IMR-90 (cell line): ENCODE data around the gene GFM1. TPM values are rescaled to one million over a fixed set of nuclear protein-coding genes. Genes with fewer than 3 reads are reported as not detected.

Source experiments
- ATAC-seq: fragments of 200-7000 bp; cut with Tn5 transposase; 2 replicates; pipeline ENCODE4 v1.9.1; 2020; ENCODE audit warnings: low read depth, mild to moderate bottlenecking, moderate library complexity
- BruUV-seq: library from RNA; stranded (reverse); fragments of 400-500 nt; replicated peaks from 2 replicates; lab custom pipeline; 2021; lab: Mats Ljungman, UMichigan
- CTCF ChIA-PET: fragments of 300-600 bp; formaldehyde crosslinking; extraction: SDS; loops from one replicate; lab custom pipeline; 2021; ENCODE audit warnings: antibody characterized with exemption; lab: Yijun Ruan, JAX
- POLR2A ChIA-PET: fragments of 300-600 bp; sonication (Branson Sonifier 250); formaldehyde crosslinking; loops from one replicate; lab custom pipeline; 2022; ENCODE audit warnings: antibody characterized with exemption; ENCODE audit not compliant: unreplicated experiment; lab: Charles Lee
- DNase-seq: peaks from one replicate; pipeline ENCODE4 v3.0.0; 2013
- H2AFZ ChIP-seq: replicated peaks from 2 replicates; pipeline ENCODE3; 2013; ENCODE audit warnings: low read length, mild to moderate bottlenecking; ENCODE audit not compliant: poor library complexity
- H2AK5ac ChIP-seq: 2 replicates; pipeline ENCODE4 v1.6.1; 2013; ENCODE audit warnings: low read depth, low read length, inconsistent platforms
- H2AK9ac ChIP-seq: replicated peaks from 2 replicates; pipeline ENCODE3; 2013; ENCODE audit warnings: mild to moderate bottlenecking, low read depth, low read length, moderate library complexity; ENCODE audit not compliant: poor library complexity
- H2BK120ac ChIP-seq: 2 replicates; pipeline ENCODE4 v1.6.1; 2013; ENCODE audit warnings: low read depth, low read length, inconsistent platforms
- H2BK15ac ChIP-seq: 3 replicates; pipeline ENCODE4 v1.6.1; 2013; ENCODE audit warnings: low read depth, low read length, inconsistent platforms
- H2BK20ac ChIP-seq: 2 replicates; pipeline ENCODE4 v1.6.1; 2013; ENCODE audit warnings: low read depth, mild to moderate bottlenecking, inconsistent platforms, low read length, moderate library complexity
- H2BK5ac ChIP-seq: 2 replicates; pipeline ENCODE4 v1.6.1; 2013; ENCODE audit warnings: mild to moderate bottlenecking, low read depth, low read length, inconsistent platforms; ENCODE audit not compliant: poor library complexity, severe bottlenecking
- H3K14ac ChIP-seq: replicated peaks from 2 replicates; pipeline ENCODE4 v1.6.1; 2013; ENCODE audit warnings: low read depth, low read length, inconsistent platforms
- H3K18ac ChIP-seq: 2 replicates; pipeline ENCODE4 v1.6.1; 2013; ENCODE audit warnings: low read depth, low read length, control low read depth
- H3K23ac ChIP-seq: 2 replicates; pipeline ENCODE4 v1.6.1; 2013; ENCODE audit warnings: low read depth, low read length, inconsistent platforms
- H3K27ac ChIP-seq: 2 replicates; pipeline ENCODE4 v1.5.1; 2013; ENCODE audit warnings: mild to moderate bottlenecking, control low read depth, low read length; ENCODE audit not compliant: insufficient read depth
- H3K27me3 ChIP-seq: 2 replicates; pipeline ENCODE4 v1.6.1; 2013; ENCODE audit warnings: low read length; ENCODE audit not compliant: control insufficient read depth, insufficient read depth
- H3K36me3 ChIP-seq: 2 replicates; pipeline ENCODE4 v1.6.1; 2013; ENCODE audit warnings: low read length, mixed read lengths; ENCODE audit not compliant: control insufficient read depth, insufficient read depth
- H3K4ac ChIP-seq: 2 replicates; pipeline ENCODE4 v1.6.1; 2013; ENCODE audit warnings: low read depth, low read length, inconsistent platforms
- H3K4me1 ChIP-seq: 2 replicates; pipeline ENCODE4 v1.6.1; 2013; ENCODE audit warnings: low read length, mixed read lengths; ENCODE audit not compliant: control insufficient read depth, insufficient read depth
- H3K4me2 ChIP-seq: 2 replicates; pipeline ENCODE4 v1.6.1; 2013; ENCODE audit warnings: low read depth, mild to moderate bottlenecking, control low read depth, low read length, moderate library complexity
- H3K4me3 ChIP-seq: 2 replicates; pipeline ENCODE4 v1.5.1; 2013; ENCODE audit warnings: low read depth, mild to moderate bottlenecking, control low read depth, low read length, moderate library complexity; ENCODE audit not compliant: insufficient read depth
- H3K56ac ChIP-seq: 2 replicates; pipeline ENCODE4 v1.6.1; 2013; ENCODE audit warnings: low read length, inconsistent platforms; ENCODE audit not compliant: insufficient read depth; ENCODE audit errors: extremely low read depth
- H3K79me1 ChIP-seq, 2 experiments: 2 replicates each; pipeline ENCODE4 v1.6.1; 2013; ENCODE audit warnings: low read length in 2 of 2, inconsistent platforms in 1 of 2, low read depth in 1 of 2
- H3K9ac ChIP-seq: 2 replicates; pipeline ENCODE4 v1.6.1; 2013; ENCODE audit warnings: low read depth, low read length, control low read depth
- H3K9me1 ChIP-seq: 2 replicates; pipeline ENCODE4 v1.6.1; 2013; ENCODE audit warnings: low read length, inconsistent platforms; ENCODE audit not compliant: insufficient read depth
- H3K9me3 ChIP-seq: 2 replicates; pipeline ENCODE4 v1.6.1; 2013; ENCODE audit warnings: low read length; ENCODE audit not compliant: control insufficient read depth, insufficient read depth
- H4K20me1 ChIP-seq: 2 replicates; pipeline ENCODE4 v1.6.1; 2013; ENCODE audit warnings: low read length, inconsistent platforms; ENCODE audit not compliant: insufficient read depth
- H4K5ac ChIP-seq: 2 replicates; pipeline ENCODE4 v1.6.1; 2013; ENCODE audit warnings: mild to moderate bottlenecking, low read depth, low read length, control low read depth
- H4K8ac ChIP-seq, 2 experiments: 2 replicates each; pipeline ENCODE4 v1.6.1; 2013; ENCODE audit warnings: low read depth in 2 of 2, low read length in 2 of 2, control low read depth in 1 of 2, inconsistent platforms in 1 of 2
- H4K91ac ChIP-seq: 2 replicates; pipeline ENCODE4 v1.6.1; 2013; ENCODE audit warnings: low read depth, low read length, inconsistent platforms; ENCODE audit not compliant: insufficient read depth
- BHLHE40 ChIP-seq: fragments of 150-350 bp; IDR thresholded peaks from 2 replicates; pipeline ENCODE4 v1.6.1; 2016; ENCODE audit warnings: mild to moderate bottlenecking, low read depth, low read length
- CEBPB ChIP-seq: IDR thresholded peaks from 2 replicates; pipeline ENCODE4 v1.6.1; 2012; ENCODE audit warnings: low read depth, low read length, improper control_type of control experiment
- CHD1 ChIP-seq: IDR thresholded peaks from 2 replicates; pipeline ENCODE4 v1.6.1; 2012; ENCODE audit warnings: low read depth, low read length, improper control_type of control experiment
- FOS ChIP-seq: fragments of 150-350 bp; IDR thresholded peaks from 2 replicates; pipeline ENCODE4 v1.6.1; 2016; ENCODE audit warnings: low read depth, low read length
- NFE2L2 ChIP-seq: fragments of 150-350 bp; IDR thresholded peaks from 2 replicates; pipeline ENCODE4 v1.6.1; 2016; ENCODE audit warnings: low read depth, mild to moderate bottlenecking, low read length
- POLR2A ChIP-seq: IDR thresholded peaks from 2 replicates; pipeline ENCODE4 v1.6.1; 2012; ENCODE audit warnings: mild to moderate bottlenecking, low read depth, low read length
- WGBS, 2 experiments: methylation state at CpG; one replicate each; pipeline versions ENCODE4 v1.1.5 to v1.1.7; 2013; ENCODE audit warnings: missing lambda C conversion rate in 2 of 2; ENCODE audit not compliant: insufficient read length in 1 of 2; ENCODE audit errors: extremely low coverage in 2 of 2; 5-methylcytosine and 5-hydroxymethylcytosine counted together
- dilution Hi-C: fragments of 300-500 bp; cut with HindIII; formaldehyde crosslinking; loops from one replicate; pipeline ENCODE4 v1.14.3; 2018; ENCODE audit warnings: low sequenced_read_pairs; ENCODE audit not compliant: unreplicated experiment
- in situ Hi-C: fragments of 300-500 bp; cut with MboI; formaldehyde crosslinking; loops from 3 replicates; pipeline ENCODE4 v1.14.3; 2019; ENCODE audit warnings: low sequenced_read_pairs, inconsistent platforms, mixed read lengths
- intact Hi-C: fragments of 100-400 bp; cut with micrococcal nuclease; formaldehyde crosslinking; loops from 2 replicates; pipeline ENCODE4 v1.10.0; 2022
- polyA plus RNA-seq, 3 experiments: library from polyadenylated mRNA; depleted of rRNA; stranded (reverse); fragments of >200 nt; gene quantifications; 2 replicates each; pipeline ENCODE4 v1.2.3, GENCODE V29; 2012; ENCODE audit warnings: low replicate concordance in 1 of 3
- total RNA-seq: library from RNA; depleted of rRNA; stranded (reverse); fragments of >200 nt; gene quantifications from 2 replicates; pipeline ENCODE4 v1.2.3, GENCODE V29; 2012
- TF ChIP-seq, protein P1 (sequence below): fragments of 150-350 bp; IDR thresholded peaks from 2 replicates; pipeline ENCODE4 v1.6.1; 2017; ENCODE audit warnings: mild to moderate bottlenecking, antibody characterized with exemption, low read length, low read depth

GFM1 gene
- total and polyA plus RNA-seq, 2 of the 4 experiments (the other 2 are of a cell fraction) = 12.4 to 36.0 TPM

DNA sequence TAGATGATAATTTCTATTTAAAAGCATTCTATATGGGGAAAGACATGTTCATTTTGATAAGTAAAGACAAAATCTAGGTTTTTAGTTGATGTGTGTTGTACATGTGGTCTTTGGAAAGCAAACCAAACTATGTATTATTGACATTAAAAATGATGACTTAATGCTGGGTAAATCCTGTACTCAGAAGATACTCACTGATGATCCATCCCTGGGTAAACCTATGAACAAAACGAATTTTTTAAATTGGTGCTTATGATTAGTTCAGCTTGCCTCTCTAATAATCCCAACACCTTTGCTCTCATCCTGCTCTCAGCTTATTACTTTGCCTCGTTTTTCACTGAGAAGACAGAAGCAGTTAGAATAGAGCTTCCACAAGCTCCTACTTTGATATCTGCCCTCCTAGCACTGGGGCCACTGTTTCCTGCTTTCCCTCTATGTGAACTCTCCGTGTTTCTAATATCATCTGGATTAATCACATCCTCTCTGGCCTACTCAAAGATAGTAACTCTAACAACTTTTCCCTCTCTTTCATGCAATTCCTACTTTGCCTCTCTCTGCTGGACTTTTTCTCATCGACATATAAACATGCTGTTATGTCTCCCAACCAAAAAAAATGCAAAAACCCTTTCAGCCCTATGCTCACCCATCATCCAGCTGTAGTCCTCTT lies 58.6 kb downstream of the GFM1 start (continued):
- TF ChIP-seq, protein P1, sequence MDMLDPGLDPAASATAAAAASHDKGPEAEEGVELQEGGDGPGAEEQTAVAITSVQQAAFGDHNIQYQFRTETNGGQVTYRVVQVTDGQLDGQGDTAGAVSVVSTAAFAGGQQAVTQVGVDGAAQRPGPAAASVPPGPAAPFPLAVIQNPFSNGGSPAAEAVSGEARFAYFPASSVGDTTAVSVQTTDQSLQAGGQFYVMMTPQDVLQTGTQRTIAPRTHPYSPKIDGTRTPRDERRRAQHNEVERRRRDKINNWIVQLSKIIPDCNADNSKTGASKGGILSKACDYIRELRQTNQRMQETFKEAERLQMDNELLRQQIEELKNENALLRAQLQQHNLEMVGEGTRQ = no peak
- TF ChIP-seq CEBPB (no peak), FOS (no peak), POLR2A (no peak), CHD1 (no peak)

DNA sequence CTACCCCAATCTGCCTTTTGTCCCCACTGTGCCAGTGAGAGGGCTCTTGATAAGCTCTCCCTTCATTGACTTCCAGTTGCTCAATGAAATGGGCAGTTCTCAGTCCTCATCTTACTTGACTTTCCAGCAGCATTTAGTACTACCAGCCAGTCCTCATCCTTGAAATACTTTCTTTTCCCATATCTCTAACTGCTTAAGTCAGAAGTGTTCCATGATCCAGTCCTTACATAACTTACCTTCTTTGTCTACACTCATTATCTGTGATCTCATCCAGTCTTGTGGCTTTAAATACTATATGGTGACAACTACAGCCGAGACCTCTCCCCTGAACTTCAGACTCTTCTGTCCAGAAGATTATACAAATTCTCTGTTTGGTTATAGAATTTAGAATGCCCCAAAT lies 59.2 kb downstream of the GFM1 start:
- H4K5ac ChIP-seq = peak overlapping the region; percentile 98
- peak overlapping the region; percentile 99 for H3K27ac ChIP-seq
- no peaks in the 10 kb centered on the region for H3K36me3 ChIP-seq
- peak overlapping the region; percentile 96 for H3K14ac ChIP-seq
- peaks cover 13% of the 10 kb centered on the region for H3K4me1 ChIP-seq
- no peaks in the 10 kb centered on the region for H3K27me3 ChIP-seq
- peak overlapping the region; percentile 85 for H3K56ac ChIP-seq
- H3K9me3 ChIP-seq = no peaks in the 10 kb centered on the region
- H3K79me1 ChIP-seq = peaks cover 29 to 39% of the 10 kb centered on the region in 2 experiments
- ChIA-PET CTCF (interaction anchor here (0.6 kb wide), 1 partner anchor 465 kb away, joined by 3 read pairs; no protein-coding TSS in a partner anchor), POLR2A (no interaction called here)
- H2AK9ac ChIP-seq = peak overlapping the region; percentile 76
- peak overlapping the region; percentile 99 for H2BK20ac ChIP-seq
- peak overlapping the region; percentile 93 for H4K91ac ChIP-seq
- dilution Hi-C loops (no loop called here), in situ Hi-C loops (loop anchor here (25.0 kb wide), 1 partner anchor 1541 kb away; the partner anchor contains the start of gene CCNL1), intact Hi-C loops (no loop called here)
- H2BK5ac ChIP-seq = peak overlapping the region; percentile 92
- H3K18ac ChIP-seq = peak overlapping the region; percentile 99
- H2BK15ac ChIP-seq = peak overlapping the region; percentile 86; the same call in 2 of the 3 replicates
- no peak overlapping the region for H3K4me3 ChIP-seq
- ATAC-seq = peak; percentile 4; the same call in 1 of the 2 replicates
- BruUV-seq = no TSS peak
- peak overlapping the region; percentile 85 for H3K4ac ChIP-seq
- peak overlapping the region; percentile 88 for H3K23ac ChIP-seq
- peak overlapping the region; percentile 61; the same call in 1 of the 2 replicates for H3K9ac ChIP-seq
- H2AFZ ChIP-seq = no peak overlapping the region
- H2BK120ac ChIP-seq = peak overlapping the region; percentile 95
- peak overlapping the region; percentile 89 for H2AK5ac ChIP-seq
- WGBS, 2 experiments = no CpG with 5 or more reads among the region's 1 CpG
- DNase-seq = peak; percentile 42
- no peaks in the 10 kb centered on the region for H4K20me1 ChIP-seq
- H3K4me2 ChIP-seq = peak overlapping the region; percentile 75
- TF ChIP-seq BHLHE40 (no peak), NFE2L2 (no peak), CEBPB (0 out of 2 replicates have a peak, but pooled peaks have one; percentile 7)
- H3K9me1 ChIP-seq = peaks cover 16% of the 10 kb centered on the region
- peak overlapping the region; percentile 89 to 97 for H4K8ac ChIP-seq
